Neural cell (in vitro differentiated cells): ENCODE measurements around the gene SPOP.

Experiments
- EP300 ChIP-seq: fragments of 450-650 bp; conservative IDR thresholded peaks from 2 replicates; pipeline ENCODE4 v1.6.1; 2014; ENCODE audit warnings: antibody characterized with exemption, mild to moderate bottlenecking, moderate library complexity; ENCODE audit not compliant: poor library complexity, severe bottlenecking
- EZH2 ChIP-seq: fragments of 200-600, 300-800 bp; shearing (Covaris generic), sonication (generic); IDR thresholded peaks from 2 replicates; pipeline ENCODE4 v1.6.1; 2014; ENCODE audit warnings: antibody characterized with exemption, low read length, borderline replicate concordance, mild to moderate bottlenecking; ENCODE audit not compliant: insufficient read depth, poor library complexity, severe bottlenecking
- MXI1 ChIP-seq: fragments of 450-650 bp; conservative IDR thresholded peaks from 2 replicates; pipeline ENCODE4 v1.6.1; 2014; ENCODE audit warnings: antibody characterized with exemption, mild to moderate bottlenecking; ENCODE audit not compliant: poor library complexity, severe bottlenecking
- POLR2AphosphoS5 ChIP-seq: IDR thresholded peaks from 2 replicates; pipeline ENCODE4 v1.6.1; 2012
- TAF1 ChIP-seq: IDR thresholded peaks from 2 replicates; pipeline ENCODE4 v1.6.1; 2012; ENCODE audit warnings: low read depth
- TF ChIP-seq, protein P1 (sequence below): fragments of 450-650 bp; IDR thresholded peaks from 2 replicates; pipeline ENCODE4 v1.5.1; 2014; ENCODE audit warnings: antibody characterized with exemption, mild to moderate bottlenecking, moderate library complexity; ENCODE audit not compliant: poor library complexity, severe bottlenecking
- TF ChIP-seq, protein P2 (sequence below): IDR thresholded peaks from 2 replicates; pipeline ENCODE4 v1.6.1; 2012; ENCODE audit warnings: borderline replicate concordance

DNA sequence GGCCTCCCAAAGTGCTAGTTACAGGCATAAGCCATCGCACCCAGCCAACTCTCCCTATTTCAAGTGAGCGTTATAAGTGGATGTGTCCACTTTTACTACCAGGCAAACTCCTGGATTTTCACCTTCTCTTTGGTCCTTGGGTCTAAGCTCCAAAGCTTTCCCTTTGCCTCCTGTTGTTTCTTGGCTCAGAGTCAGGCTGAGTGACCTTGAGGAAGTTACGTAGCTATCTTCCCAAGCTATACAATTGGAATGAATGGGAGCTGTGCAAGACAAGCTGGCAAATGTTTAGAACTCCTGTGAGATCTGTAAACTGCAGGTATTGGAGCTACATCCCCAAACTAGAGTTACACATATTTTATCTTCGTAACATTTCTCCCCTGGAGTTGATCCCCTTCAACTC, 81.9 kb downstream of the SPOP start:
- TF ChIP-seq, protein P1, sequence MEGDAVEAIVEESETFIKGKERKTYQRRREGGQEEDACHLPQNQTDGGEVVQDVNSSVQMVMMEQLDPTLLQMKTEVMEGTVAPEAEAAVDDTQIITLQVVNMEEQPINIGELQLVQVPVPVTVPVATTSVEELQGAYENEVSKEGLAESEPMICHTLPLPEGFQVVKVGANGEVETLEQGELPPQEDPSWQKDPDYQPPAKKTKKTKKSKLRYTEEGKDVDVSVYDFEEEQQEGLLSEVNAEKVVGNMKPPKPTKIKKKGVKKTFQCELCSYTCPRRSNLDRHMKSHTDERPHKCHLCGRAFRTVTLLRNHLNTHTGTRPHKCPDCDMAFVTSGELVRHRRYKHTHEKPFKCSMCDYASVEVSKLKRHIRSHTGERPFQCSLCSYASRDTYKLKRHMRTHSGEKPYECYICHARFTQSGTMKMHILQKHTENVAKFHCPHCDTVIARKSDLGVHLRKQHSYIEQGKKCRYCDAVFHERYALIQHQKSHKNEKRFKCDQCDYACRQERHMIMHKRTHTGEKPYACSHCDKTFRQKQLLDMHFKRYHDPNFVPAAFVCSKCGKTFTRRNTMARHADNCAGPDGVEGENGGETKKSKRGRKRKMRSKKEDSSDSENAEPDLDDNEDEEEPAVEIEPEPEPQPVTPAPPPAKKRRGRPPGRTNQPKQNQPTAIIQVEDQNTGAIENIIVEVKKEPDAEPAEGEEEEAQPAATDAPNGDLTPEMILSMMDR: no peak
- no peak for TF ChIP-seq EZH2
- no peak for TF ChIP-seq POLR2AphosphoS5
- no peak for TF ChIP-seq TAF1
- TF ChIP-seq, protein P2, sequence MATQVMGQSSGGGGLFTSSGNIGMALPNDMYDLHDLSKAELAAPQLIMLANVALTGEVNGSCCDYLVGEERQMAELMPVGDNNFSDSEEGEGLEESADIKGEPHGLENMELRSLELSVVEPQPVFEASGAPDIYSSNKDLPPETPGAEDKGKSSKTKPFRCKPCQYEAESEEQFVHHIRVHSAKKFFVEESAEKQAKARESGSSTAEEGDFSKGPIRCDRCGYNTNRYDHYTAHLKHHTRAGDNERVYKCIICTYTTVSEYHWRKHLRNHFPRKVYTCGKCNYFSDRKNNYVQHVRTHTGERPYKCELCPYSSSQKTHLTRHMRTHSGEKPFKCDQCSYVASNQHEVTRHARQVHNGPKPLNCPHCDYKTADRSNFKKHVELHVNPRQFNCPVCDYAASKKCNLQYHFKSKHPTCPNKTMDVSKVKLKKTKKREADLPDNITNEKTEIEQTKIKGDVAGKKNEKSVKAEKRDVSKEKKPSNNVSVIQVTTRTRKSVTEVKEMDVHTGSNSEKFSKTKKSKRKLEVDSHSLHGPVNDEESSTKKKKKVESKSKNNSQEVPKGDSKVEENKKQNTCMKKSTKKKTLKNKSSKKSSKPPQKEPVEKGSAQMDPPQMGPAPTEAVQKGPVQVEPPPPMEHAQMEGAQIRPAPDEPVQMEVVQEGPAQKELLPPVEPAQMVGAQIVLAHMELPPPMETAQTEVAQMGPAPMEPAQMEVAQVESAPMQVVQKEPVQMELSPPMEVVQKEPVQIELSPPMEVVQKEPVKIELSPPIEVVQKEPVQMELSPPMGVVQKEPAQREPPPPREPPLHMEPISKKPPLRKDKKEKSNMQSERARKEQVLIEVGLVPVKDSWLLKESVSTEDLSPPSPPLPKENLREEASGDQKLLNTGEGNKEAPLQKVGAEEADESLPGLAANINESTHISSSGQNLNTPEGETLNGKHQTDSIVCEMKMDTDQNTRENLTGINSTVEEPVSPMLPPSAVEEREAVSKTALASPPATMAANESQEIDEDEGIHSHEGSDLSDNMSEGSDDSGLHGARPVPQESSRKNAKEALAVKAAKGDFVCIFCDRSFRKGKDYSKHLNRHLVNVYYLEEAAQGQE: no peak
- no peak for TF ChIP-seq EP300
- no peak for TF ChIP-seq MXI1
